BE2C (cell line): ENCODE measurements around the gene CSF2.

ENCODE experiments used
- DNase-seq: peaks from one replicate; pipeline ENCODE4 v3.0.0-alpha.2; 2020
- H3K27me3 ChIP-seq: fragments of 250-450 bp; sonication (Bioruptor Pico); 2 replicates; pipeline ENCODE4 v1.5.1; 2020; ENCODE audit warnings: mild to moderate bottlenecking
- H3K36me3 ChIP-seq: fragments of 250-450 bp; sonication (Bioruptor Pico); 2 replicates; pipeline ENCODE4 v1.5.1; 2020; ENCODE audit warnings: mild to moderate bottlenecking
- H3K4me1 ChIP-seq: fragments of 250-450 bp; sonication (Bioruptor Pico); 2 replicates; pipeline ENCODE4 v1.5.1; 2020
- H3K4me3 ChIP-seq: 2 replicates; pipeline ENCODE4 v1.5.1; 2011; ENCODE audit warnings: low read depth, low read length
- H3K9me3 ChIP-seq: fragments of 250-450 bp; sonication (Bioruptor Pico); 2 replicates; pipeline ENCODE4 v1.5.1; 2020
- CTCF ChIP-seq: IDR thresholded peaks from 2 replicates; pipeline ENCODE4 v1.5.1; 2012; ENCODE audit warnings: mild to moderate bottlenecking, low read depth, low read length

Gene CSF2

GRCh38 chr5:132065951-132066701, 7.5 kb upstream of the CSF2 start:
- Histone ChIP-seq H3K4me3 (no peak overlapping the region), H3K4me1 (peaks cover 4% of the 10 kb centered on the region), H3K27me3 (no peaks in the 10 kb centered on the region), H3K36me3 (no peaks in the 10 kb centered on the region), H3K9me3 (no peaks in the 10 kb centered on the region)
- DNase-seq: no peak
- TF ChIP-seq CTCF: no peak

GRCh38 chr5:132066871-132067270, 6.7 kb upstream of the CSF2 start:
- peaks cover 4% of the 10 kb centered on the region for H3K4me1 ChIP-seq
- H3K9me3 ChIP-seq: no peaks in the 10 kb centered on the region
- TF ChIP-seq CTCF: no peak
- no peaks in the 10 kb centered on the region for H3K27me3 ChIP-seq
- no peaks in the 10 kb centered on the region for H3K36me3 ChIP-seq
- H3K4me3 ChIP-seq: no peak overlapping the region
- DNase-seq: no peak

- Histone ChIP-seq H3K36me3 (no peaks in the 10 kb centered on the region), H3K4me1 (peaks cover 4% of the 10 kb centered on the region), H3K27me3 (no peaks in the 10 kb centered on the region), H3K9me3 (no peaks in the 10 kb centered on the region), H3K4me3 (no peak overlapping the region)
- no peak for DNase-seq
- no peak for TF ChIP-seq CTCF
These were observed 6.1 kb upstream of the CSF2 start for GRCh38 chr5:132067451-132067850.

DNA sequence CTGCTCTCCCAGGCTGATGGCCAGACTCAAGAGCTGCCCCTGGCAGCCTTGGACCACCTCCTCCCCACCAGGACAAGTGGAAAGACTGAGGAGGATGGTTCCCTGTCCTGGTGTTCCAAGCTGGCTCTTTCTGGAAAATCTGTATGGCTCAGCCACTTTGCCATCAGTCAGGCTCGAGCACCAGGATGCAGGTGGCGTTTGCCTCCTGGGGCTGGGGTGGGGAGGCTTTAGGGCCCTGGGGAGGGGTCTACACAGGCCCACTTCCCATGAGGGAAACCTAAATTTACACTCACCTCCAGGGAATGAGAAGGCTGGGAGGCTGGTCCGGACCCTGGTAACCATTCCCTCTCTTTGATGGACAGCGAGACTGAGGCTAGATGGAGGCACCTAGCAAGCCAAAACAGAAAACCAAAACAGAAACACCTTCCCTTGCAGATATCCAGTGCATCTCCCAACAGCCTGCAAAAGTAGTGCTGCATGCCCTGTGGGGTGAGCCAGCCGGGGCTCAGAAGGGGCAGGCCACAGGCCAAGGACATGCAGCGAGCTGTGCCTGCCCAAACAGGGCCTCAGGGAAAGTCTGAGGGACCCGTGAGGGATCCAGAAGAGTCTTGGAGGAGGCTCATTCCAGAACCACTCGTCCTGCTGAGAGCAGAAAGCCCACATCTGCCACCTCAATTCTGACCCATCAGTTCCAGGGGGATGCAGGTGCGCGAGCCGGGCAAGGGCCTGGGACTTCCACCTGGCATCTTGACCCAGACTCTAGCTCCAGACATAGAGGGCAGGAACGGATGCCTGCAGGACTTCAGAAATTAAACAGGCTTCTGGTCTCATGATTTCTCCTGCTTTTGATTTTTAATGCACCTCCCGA, 5.4 kb upstream of the CSF2 start:
- Histone ChIP-seq H3K36me3 (no peaks in the 10 kb centered on the region), H3K27me3 (no peaks in the 10 kb centered on the region), H3K4me1 (peaks cover 4% of the 10 kb centered on the region), H3K9me3 (no peaks in the 10 kb centered on the region), H3K4me3 (no peak overlapping the region)
- no peak for DNase-seq
- no peak for TF ChIP-seq CTCF

DNA sequence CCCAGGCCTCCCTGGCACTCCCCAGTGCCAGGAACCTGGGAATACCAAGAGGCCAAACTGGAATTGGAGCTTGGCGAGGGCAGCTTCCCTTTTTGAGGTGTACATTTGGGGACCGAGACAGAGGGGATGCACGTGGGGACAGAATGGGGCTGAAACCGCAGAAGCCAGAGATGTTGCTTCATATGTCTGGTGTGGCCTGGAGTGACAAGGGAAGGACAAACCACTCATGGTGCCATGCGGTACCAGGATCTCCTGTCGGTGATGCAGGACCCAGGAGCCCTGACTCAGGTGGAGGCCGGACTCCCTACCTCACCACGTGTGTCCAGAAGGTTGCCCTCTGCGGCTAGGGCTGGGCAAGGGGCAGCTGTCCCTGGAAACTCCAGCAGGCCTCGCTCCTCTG, 4.0 kb upstream of the CSF2 start:
- no peaks in the 10 kb centered on the region for H3K9me3 ChIP-seq
- TF ChIP-seq CTCF: no peak
- H3K4me1 ChIP-seq: peaks cover 4% of the 10 kb centered on the region
- H3K27me3 ChIP-seq: no peaks in the 10 kb centered on the region
- DNase-seq: no peak
- no peaks in the 10 kb centered on the region for H3K36me3 ChIP-seq
- H3K4me3 ChIP-seq: no peak overlapping the region

GRCh38 chr5:132069994-132070393, 3.6 kb upstream of the CSF2 start:
- DNase-seq: no peak
- no peaks in the 10 kb centered on the region for H3K9me3 ChIP-seq
- TF ChIP-seq CTCF: no peak
- peaks cover 2% of the 10 kb centered on the region for H3K4me1 ChIP-seq
- H3K4me3 ChIP-seq: no peak overlapping the region
- no peaks in the 10 kb centered on the region for H3K36me3 ChIP-seq
- no peaks in the 10 kb centered on the region for H3K27me3 ChIP-seq
